Measurements from ENCODE around the gene TP53INP2.

- TF ChIP-seq YY1 (IDR thresholded peaks at IDR 0.05; ENCODE audit: insufficient read depth, insufficient read length): no peak
- TF ChIP-seq ZNF274 (IDR thresholded peaks at IDR 0.05; ENCODE audit: low read depth, low read length): no peak
- no peak for TF ChIP-seq SUZ12 (IDR thresholded peaks at IDR 0.05; ENCODE audit: extremely low read depth, insufficient read depth, insufficient read length)
Measured at GRCh38 chr20:34711813-34712430, 7.8 kb downstream of the TP53INP2 start.

All from NT2/D1 (cell line).